Thyroid gland (tissue), 4 donors: ENCODE measurements around the gene ARHGDIG.

Experiments
- POLR2A ChIP-seq, 2 donors: fragments of 450-650 bp; IDR thresholded peaks; one replicate each; pipeline ENCODE4 v1.6.1; 2017; ENCODE audit warnings: antibody characterized with exemption in 2 of 2, mild to moderate bottlenecking in 2 of 2, moderate library complexity in 1 of 2
- TF ChIP-seq, protein P1 (sequence below), 6 experiments: fragments of 200-600 bp in 3 of 6; fragments of 450-650 bp in 3 of 6; sonication (generic) in 3 of 6; IDR thresholded peaks; one replicate each; pipeline ENCODE4 v1.5.1; 2016 to 2019; ENCODE audit warnings: antibody characterized with exemption in 6 of 6, mild to moderate bottlenecking in 2 of 6, inconsistent platforms in 1 of 6, moderate library complexity in 1 of 6

GRCh38 chr16:265002-265529, 15.3 kb upstream of the ARHGDIG start:
- TF ChIP-seq, protein P1, sequence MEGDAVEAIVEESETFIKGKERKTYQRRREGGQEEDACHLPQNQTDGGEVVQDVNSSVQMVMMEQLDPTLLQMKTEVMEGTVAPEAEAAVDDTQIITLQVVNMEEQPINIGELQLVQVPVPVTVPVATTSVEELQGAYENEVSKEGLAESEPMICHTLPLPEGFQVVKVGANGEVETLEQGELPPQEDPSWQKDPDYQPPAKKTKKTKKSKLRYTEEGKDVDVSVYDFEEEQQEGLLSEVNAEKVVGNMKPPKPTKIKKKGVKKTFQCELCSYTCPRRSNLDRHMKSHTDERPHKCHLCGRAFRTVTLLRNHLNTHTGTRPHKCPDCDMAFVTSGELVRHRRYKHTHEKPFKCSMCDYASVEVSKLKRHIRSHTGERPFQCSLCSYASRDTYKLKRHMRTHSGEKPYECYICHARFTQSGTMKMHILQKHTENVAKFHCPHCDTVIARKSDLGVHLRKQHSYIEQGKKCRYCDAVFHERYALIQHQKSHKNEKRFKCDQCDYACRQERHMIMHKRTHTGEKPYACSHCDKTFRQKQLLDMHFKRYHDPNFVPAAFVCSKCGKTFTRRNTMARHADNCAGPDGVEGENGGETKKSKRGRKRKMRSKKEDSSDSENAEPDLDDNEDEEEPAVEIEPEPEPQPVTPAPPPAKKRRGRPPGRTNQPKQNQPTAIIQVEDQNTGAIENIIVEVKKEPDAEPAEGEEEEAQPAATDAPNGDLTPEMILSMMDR (IDR thresholded peaks at IDR 0.05): no peak
- TF ChIP-seq POLR2A (IDR thresholded peaks at IDR 0.05): no peak
